Fibroblast of lung (primary cell): ENCODE measurements around the gene AJUBA.

Experiments
- CTCF ChIP-seq, 2 donors: IDR thresholded peaks in 1 of 2; conservative IDR thresholded peaks in 1 of 2; 1 replicate in 1 of 2; 2 replicates in 1 of 2; pipeline ENCODE4 v1.5.1; 2011 to 2012; ENCODE audit warnings: low read length in 2 of 2, control low read depth in 1 of 2, inconsistent platforms in 1 of 2, low read depth in 1 of 2, mild to moderate bottlenecking in 1 of 2
- EZH2 ChIP-seq: IDR thresholded peaks from 2 replicates; pipeline ENCODE4 v1.5.1; 2012; ENCODE audit warnings: low read length, control low read depth, mild to moderate bottlenecking; ENCODE audit errors: missing control alignments

- TF ChIP-seq CTCF (conservative IDR thresholded peaks at IDR 0.05 in 1 of 2, IDR thresholded peaks at IDR 0.05 in 1 of 2; ENCODE audit: low read depth in 1 of 2, low read length in 2 of 2): no peak
- TF ChIP-seq EZH2: no peak
Observed at GRCh38 chr14:22922294-22922693, 60.1 kb downstream of the AJUBA start.
